ENCODE measurements around the gene BLNK.

BLNK gene

DNA sequence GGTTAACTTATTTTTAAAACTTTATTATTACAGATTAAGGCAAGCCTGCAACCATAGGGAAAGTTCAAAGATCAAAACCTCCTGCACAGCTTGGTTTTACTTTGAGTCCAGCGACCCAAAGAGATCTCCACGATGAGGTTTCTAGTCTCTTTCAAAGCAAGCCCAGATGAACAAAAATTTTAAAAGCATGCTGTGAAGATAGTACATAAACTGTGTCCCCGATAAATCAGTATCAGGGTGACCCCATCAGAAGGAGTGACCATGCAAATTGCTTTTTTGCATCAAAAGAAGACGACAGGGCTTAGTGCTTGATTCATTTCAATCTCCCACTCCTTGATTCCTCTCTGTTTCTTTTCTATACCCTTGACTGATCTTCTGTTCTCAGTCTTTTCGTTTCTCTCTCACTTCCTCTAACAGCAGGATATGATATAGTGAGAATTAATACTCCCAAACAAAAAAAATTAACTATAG, 16.8 kb upstream of the BLNK start:
- DNase-seq (ENCODE audit: low read depth), result no peak

DNA sequence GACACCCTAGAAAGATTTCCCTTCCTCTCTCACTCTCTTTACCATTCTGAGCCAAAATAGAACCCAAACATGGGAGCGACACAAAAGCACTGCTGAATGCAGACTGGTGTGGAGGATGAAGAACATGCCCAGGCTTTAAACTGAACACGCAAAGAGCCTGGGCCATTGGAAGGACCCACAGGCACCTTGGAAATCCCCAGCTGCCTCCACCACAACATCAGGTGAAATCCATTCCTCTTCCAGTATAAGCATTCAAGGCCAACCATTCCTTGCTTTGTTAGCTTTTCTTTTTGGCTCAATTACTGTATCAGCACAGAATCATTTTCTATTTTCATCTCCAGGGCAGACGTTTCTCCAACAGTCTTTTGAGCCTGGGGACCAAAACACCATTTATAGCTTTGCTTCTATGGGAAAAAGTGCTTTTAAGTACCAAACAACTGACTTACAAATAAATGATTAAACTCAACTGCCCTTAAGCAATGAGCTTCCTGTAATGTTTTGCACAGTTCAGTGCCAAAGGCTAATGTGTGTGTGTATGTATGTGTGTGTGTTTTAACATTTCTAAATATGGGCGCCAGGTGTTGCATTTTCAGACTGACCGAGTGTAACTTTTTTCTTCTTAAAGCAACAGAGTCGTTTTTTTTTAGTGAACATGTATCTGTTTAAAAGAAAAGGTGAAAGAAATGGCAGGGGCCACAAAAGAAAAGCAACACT, 16.2 kb upstream of the BLNK start:
- DNase-seq (ENCODE audit: low read depth), result no peak

DNA sequence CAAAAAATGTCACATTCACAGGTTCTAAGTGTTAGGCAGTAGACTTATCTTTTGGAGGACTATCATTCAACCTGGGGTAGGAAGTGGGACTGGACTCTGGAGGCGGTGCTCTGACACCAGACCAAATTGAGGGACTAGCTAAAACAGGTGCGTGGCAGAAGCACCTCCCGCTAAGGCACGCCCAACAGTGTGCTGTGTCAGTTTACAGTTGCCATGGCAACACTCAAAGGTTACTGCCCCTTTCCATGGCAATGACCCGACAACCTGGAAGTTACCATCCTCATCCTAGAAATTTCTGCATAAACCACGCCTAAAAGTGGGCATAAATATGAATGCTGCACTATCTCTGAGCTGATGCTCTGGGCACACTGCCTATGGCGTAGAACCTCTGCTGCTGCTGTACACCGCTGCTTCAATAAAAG, 14.0 kb upstream of the BLNK start:
- no peak for DNase-seq (ENCODE audit: low read depth)

DNA sequence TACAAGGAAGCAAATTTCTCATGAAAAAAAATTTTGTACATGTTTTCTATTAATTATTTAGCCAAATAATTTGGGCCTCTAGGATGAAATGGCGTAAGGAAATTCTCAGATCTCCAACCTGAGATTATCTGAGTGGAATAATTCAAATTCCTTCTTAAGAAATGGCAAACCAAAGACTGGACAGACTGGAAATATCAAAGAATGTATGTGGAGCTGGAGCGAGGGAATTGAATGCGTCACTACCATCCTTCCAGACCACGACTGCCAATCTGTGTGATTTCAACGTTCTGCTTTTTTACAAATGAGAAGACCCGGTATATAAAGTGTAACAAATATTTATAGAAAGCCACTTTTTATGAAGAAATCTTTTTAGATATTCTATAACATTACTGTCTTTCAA, 12.4 kb upstream of the BLNK start:
- no peak for DNase-seq (ENCODE audit: low read depth)

DNA sequence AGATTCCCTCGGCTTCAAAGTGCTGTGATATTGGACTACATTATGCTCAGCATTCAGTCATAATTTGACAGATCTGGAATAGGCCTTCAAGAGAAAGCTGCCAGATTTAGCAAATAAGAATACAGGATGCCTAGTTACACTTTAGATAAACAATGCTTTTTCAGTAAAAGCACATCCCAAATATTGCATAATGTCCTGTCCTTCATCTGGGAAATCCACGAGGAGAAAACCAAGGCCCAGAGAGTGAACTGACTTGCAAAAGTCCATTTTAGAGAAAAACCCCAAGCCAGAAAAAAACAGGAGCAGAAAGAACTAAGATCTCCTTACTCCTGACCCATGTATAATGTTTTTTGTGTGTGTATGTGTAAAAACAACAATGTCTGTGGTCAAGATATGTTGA, 12.0 kb upstream of the BLNK start:
- no peak for DNase-seq (ENCODE audit: low read depth)

DNA sequence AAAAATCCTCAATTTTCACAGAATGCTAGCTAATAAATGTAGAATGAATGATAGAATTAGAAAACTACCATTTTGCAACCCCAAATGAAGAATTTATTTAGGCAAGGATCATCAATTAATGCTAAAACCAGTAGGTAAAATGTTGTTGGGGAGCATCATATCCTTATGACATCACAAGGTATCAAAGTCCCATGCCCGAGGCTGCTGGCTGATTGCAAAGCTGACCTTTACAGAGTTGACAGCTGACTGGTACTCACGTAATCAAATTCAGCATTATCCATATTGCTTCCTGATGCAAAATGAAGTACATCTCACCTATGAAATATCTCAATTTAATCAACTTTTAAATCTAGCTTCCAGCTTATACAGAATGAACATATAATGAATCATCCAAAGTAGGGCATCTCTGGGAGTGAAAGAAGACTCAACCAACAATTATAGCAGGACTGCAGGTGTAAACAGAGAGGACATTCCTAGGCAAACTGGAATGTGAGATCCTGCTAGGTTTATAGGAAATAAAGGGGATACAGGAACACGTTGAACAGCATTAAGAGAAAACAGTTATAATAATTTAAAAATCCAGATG, 10.2 kb upstream of the BLNK start:
- DNase-seq (ENCODE audit: low read depth), result no peak

DNA sequence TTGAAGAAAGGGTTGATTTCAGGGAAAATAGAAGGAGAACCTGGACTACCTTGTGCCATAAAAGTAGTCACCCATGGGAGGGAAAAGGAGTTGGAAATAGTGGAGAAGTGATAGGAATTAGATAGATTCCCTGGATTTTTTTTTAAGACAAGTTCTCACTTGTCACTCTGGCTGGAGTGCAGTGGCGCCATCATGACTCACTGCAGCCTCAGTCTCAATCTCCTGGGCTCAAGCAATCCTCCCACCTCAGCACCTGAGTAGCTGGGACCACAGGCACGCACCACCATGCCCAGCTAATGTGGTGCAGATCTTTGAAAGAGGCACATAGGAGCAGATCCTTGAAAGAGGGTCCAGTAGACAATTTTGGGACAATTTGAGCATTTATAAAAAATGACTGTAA, 9.5 kb upstream of the BLNK start:
- no peak for DNase-seq (ENCODE audit: low read depth)

DNA sequence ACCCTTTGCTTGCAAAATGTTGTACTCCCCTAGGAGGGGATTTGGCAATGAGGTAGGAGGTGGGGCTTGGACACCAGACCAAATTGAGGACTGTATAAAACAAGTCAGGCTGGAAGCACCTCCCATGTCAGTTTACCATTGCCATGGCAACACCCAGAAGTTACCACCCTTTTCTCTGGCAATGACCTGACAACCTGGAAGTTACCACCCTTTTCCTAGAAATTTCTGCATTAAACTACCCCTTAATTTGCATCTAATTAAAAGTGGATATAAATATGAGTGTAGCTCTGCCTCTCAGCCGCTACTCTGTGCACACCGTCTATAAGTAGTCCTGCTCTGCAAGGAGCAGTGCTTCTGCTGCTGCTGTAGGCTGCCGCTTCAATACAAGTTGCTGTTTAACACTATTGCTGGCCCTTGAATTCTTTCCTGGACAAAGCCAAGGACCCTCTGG, 7.8 kb upstream of the BLNK start:
- no peak for DNase-seq (ENCODE audit: low read depth)

DNA sequence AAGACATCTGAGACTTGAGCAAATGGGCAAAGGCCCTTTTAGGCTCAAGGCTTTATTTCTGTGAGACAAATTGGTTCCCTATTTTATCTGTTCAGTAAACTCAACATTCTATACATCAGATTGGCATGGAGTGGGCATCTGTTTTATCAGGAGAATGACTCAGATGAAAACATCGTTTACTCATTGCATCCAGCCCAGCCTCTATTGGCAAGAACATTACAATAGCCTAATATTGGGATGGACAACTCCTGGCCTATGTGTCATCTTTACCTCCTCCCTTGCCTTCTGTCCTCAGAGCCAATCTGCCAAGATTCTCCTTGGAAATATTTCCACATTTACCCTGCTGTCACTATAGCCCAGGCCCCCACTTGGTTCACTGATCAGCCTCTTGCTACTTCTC, 5.5 kb upstream of the BLNK start:
- no peak for DNase-seq (ENCODE audit: low read depth)

DNA sequence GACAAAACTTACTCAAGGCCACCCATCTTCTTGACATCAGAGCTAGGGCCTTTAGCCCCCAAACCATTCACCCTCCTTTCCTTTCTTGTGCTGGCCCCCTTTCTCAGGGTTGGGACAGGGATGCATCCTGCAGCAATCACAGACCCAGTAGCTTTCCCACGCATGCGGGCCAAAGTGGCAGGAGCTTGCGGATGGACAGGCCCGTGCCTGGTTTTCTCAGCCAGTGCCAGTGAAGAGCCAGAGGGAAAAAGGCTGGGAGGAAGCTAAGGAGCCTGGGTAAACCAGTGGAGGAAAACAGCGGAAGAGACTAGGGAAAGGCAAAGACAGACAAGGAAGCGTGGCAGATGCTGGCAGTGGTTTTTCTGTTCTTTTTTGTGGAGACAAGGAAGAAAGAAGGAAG, 5.1 kb upstream of the BLNK start:
- no peak for DNase-seq (ENCODE audit: low read depth)

DNA sequence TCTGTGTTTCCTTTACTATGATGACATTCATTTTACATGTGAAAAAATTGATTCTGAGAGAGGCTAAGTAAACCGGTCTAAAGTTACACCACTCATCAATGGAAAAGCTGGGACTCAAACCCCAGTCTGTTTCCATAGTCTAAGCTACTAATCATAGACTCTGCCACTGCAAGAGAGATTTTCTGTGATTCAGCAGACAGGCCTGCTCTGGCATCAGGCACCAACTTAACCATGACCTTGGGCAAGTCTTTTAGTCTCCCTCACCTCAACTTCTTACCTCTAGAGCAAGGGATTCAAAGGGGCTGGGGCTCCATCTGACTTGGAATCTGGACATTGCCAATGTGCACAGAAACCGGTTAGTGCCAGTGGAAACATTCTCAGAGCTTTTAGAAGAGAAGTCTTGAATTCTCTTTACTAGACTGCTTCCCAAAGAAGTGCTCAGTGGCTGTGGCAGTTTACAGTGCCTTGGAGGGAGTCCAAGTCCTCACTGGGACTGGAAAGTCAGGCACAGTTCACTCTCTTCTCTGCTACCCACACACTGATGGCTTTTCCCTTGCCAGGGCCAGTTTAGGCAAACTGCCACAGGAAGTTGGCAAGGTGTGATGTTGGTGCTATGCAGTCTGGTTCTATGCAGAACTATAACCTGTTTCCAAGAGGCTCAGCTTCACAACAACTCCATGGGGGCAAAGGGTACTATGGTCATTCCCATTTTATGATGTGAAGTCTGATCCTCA, 4.5 kb upstream of the BLNK start:
- no peak for DNase-seq (ENCODE audit: low read depth)

DNA sequence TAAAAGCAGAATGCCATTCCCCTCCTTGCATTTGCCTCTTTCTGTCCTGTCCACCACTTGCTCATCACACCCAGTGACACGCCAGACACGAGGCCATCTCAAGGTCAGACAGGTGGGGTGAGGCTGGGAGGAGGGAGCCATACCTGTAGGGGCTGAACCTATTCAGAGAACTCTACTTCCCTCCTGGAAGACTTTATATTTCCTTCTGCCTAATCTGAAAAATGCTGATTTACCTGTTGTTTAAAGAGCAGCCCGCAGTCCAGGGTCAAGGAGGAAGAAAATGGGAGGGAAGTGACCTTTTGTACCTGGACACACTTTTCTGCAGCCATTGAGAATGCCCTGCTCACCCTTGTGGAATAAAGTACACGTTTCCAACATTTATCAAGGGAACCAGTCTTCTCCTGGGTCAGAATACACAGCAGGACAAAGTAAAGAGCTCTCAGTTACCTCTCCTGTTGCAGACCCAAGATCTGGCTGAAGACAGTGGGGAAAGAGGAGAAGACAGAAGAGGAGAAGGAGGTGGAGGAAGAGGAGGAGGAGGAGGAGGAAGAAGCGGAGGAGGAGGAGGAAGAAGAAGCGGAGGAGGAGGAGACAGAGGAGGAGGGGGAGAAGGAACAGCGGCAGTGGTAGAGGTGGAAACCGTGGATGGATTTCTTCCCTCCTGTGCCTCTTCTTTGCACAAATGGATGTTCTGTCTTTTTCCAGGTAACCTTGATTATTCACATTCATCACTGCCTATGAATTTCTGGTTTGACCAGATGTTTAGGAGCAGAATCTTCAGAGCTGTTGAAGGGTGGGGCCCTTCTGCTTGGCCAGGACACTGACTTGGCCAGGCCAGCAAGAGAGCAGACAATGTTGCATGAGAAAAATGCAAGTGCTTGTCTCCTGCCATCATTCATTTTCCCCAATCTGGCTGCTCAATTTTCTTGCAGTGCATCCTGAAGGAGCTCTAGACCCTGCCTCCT, 1.2 kb upstream of the BLNK start:
- DNase-seq (ENCODE audit: low read depth), result no peak

DNA sequence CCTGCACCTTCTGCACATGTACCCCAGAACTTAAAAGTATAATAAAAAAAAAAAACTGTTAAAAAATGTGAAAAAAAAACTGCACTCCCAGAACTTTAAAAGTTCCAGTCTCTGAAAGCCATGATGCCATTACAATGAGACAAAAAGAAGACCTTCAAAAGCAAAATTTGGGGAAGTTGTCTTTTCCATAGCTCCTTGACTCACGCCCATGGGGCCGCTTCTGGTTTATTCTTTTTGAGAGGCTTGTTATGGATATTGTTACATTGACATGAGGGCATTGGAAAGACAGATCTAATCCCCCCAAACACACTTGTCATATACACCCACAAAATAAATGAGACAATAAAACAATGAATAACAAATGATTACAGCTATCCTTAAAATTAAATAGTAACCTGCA, 798 bp downstream of the BLNK start:
- no peak for DNase-seq (ENCODE audit: low read depth)

DNA sequence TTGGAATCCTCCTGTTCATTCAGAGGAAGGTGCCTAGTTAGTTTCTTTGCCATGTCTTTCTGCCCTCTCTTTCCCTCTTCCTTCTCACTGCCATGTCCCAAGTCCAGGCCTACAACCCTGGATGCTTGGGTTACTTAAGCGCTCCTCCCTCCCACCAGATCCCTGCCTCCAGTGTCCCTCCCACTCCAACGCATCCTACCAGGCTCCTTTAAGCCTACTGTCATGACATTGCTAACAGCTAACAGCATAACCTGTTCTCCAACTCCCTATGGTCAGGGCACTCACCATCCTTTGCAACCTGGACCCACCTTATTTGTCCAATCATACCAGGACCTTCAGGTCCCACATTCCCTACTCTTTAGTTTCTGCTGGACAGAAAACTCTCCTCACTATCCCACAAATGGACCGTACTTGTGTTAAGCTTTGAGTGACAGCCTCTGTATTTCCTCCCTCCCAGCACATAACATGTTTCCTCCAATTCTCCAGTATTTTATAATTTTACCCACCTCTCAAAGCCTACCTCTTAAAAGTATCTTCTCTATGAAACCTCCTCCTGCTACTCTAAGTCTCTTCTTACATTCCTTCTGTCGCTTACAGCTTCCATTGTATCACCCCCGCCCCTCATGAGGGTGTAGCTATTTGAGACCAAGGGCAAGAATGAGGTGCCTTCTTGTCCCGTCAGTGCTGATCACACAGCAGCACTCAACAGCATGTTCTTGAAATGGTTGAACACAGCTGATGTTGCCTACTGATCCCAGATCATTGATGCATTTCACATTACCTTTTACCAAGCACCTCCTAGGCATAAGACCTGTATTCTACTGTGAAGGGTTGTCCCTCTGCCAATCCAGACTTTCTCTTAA, 1.7 kb downstream of the BLNK start:
- no peak for DNase-seq (ENCODE audit: low read depth)

DNA sequence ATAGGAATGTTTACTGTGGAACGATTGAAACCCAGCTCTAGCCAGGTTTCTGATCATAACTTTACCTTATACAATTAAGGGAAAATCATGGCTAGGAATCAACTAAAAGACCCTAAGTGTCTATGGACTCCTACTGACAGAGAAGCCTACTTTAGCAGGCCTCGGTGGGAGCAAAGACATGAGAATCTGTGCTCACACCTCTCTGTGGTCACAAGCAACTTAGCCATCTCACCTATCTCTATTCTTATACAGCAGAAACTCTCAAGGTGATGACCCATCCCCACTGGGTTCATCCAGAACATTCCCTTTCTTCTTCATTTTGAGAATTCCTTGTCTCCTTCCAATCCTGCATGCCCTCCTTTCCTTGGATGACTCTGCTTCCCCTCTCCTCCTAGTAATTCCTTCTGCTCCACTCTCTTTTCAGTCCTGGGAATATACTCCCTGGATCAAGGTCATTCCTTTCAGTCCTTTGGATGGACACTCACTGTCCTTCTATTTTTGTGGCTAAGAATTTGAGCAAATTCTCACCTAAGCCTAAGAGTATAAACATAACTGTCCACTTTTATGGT, 2.9 kb downstream of the BLNK start:
- no peak for DNase-seq (ENCODE audit: low read depth)

DNA sequence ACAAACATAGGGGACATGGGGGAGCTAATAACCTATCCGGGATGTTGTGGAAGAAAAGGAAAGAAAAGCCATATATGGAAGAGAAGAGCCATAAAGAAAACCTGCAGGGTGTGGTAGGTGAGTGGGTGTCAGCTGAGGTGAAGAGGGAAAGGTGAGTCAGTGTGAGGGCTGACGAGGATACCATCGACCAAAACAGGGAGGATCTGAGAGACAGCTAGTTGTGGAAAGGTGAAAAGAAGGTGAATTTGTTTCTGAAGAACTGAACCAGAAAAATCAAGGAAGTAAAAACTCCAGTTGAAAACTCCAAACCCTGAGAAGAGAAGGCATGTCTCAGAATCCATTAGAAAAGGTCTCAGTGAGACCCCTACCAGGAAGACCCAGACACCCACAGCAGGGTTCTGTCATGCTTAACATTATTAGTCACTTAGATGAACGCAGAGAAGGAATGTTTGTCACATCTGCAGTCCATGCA, 4.1 kb downstream of the BLNK start:
- no peak for DNase-seq (ENCODE audit: low read depth)

DNA sequence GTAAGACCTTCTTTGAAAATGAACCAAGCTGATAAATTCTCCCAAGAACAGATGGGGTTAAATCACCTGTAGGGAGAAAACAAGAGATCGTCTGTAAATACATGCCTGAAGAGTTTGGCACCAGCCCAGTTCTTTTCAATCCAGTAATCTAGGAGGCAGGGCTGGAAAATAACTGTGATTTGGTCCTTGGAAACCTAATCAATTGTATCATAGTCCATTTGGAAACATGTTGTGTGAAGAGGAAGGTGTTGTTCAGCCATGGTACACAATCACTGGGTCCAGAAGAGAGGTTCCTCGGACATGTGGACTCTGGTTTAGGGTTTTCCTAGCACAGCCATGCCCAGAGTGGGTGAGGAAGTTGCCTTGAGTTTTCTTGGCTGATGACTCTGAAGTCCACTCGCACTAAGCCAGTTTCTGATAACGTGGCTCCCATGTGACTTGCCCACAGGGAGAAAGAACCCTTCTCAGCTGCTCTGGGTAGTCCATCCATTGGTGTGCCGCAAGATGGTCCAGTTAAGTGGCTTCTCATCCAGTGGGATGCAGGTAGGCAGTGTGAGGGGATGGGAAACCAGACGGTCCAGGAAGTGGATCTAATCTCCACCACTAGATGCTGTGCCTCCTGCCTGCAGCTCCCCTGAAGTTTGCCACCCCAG, 5.1 kb downstream of the BLNK start:
- no peak for DNase-seq (ENCODE audit: low read depth)

DNA sequence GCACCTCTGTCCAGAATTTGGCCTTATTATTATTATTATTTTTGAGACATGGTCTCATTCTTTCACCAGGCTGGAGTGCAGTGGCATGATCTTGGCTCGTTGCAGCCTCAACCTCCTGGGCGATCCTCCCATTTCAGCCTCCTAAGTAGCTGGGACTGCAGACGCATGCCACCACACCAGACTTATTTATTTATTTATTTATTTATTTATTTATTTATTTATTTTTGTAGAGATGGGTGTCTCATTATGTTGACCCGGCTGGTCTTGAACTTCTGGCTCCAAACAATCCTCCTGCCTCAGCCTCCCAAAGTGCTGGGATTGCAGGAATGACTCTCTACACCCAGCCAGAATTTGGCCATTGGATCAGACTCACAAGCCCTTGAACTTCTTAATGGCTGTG, 6.4 kb downstream of the BLNK start:
- no peak for DNase-seq (ENCODE audit: low read depth)

DNA sequence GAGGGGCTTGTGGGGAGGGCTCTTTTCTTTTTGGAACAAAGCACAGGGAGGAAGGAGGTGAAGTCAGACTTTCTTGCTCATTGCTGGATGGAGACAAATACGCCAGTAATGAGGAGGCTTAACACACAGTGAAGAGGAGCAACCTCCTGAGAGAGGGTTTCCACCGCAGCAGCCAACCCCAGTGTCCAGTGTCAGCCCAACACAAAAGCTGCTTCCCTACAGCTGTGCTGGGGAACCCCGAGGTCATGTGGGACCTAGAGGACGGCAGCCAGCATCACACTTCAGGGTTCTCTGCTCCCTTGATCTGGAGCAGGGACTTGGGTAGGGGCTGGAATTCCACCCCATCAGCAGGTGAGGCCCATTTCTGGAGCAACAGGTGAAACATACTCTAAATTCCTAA, 7.7 kb downstream of the BLNK start:
- no peak for DNase-seq (ENCODE audit: low read depth)

DNA sequence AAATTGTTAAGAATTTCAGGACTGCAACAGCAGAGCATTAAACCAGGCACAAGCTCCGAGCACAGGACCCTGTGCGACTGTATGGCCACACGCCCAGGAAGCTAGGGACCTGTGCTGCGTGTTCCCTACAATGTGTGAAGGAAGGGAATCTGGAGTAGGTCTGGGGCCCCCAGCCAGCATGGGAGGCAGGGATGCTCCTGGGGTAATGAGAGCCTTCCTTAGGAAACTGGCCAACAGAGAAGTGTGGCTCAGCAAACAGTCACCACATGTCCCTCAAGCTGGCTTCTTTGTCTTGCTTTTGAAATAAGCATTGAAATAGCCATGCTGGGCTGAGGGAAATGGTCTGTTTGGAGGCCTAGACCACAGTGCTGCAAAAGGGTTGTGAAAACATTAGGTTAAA, 8.2 kb downstream of the BLNK start:
- no peak for DNase-seq (ENCODE audit: low read depth)

All from T-helper 22 cell (primary cell).